GM18499 (cell line): ENCODE results near the gene TREH.

Experiments
- ATAC-seq: cut with Tn5 transposase; IDR thresholded peaks from one replicate; pipeline ENCODE4 v1.9.1; 2021; ENCODE audit warnings: moderate number of reproducible peaks; ENCODE audit not compliant: insufficient read depth, unreplicated experiment

Gene TREH

DNA sequence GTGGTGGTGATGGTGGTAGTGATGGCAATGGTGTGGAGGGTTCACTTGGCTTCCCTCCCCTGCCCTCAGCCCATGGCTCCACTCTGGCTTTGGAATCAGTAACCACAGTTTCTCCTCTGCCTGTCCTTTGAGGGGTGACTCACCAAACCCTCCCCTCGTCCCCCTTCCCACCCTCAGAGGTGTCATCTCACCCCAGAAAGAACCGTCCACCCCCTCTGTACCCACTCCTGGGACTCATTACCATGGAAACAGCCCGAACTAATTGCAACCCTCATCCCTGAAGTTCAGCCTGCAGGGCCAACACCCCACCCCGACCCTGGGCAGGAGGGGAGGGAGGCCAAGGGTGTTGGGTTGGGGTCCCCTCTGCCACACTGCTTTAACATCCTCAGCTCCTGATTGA, 45.5 kb downstream of the TREH start:
- ATAC-seq = no peak

DNA sequence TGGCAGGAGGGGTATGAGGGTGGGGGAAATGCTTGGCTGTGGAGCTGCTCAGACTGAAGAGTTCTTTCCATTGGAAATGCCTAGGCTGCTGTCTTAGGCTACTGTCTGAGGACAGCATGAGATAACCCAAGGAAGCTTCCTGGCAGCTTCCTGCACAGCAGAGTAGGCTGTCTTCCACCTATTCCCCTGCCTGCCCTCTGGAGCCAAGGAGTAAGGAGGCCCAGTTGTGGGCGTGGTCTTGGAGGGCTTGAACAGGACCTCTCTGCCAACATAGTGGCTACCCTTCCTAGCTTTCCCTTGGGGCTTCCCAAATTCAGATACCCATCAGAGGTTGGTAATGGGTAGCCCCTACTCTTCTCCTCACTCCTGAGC, 46.1 kb downstream of the TREH start:
- no peak for ATAC-seq

DNA sequence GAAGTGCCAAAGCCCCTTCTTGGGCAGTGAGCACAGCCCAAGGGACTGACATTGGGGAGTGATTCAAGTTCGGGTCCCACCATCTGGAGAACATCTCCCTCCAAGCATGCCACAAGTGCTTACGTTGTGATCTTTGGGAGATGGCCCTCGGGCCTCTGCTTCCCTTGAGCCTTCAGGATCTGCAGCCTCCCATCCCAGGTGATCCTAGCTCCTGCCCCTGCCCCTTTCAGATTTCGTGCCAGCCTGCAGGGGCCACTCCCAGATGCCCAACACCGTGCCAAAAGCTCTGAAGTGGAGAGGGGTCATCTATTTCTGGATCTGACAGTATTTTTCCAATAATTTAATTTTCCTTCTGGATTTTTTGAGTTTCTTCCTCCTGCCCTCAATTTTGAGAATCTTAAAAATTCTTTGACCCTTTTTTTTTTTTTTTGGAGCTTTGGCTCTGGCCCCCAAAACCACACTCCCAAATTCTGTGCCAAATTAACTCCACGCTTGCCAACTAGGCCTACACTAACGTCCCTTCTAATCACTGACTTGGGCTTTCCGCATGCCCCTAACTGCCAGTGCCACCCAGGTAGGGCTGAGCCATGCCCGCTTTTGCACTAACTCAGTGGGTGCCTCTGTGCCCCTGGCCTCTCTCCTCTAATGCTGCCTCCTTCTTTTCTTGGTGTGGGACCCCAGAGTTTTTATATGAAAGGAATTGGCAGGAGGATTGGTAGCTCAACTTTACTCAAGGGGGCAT, 46.7 kb downstream of the TREH start:
- ATAC-seq = no peak

DNA sequence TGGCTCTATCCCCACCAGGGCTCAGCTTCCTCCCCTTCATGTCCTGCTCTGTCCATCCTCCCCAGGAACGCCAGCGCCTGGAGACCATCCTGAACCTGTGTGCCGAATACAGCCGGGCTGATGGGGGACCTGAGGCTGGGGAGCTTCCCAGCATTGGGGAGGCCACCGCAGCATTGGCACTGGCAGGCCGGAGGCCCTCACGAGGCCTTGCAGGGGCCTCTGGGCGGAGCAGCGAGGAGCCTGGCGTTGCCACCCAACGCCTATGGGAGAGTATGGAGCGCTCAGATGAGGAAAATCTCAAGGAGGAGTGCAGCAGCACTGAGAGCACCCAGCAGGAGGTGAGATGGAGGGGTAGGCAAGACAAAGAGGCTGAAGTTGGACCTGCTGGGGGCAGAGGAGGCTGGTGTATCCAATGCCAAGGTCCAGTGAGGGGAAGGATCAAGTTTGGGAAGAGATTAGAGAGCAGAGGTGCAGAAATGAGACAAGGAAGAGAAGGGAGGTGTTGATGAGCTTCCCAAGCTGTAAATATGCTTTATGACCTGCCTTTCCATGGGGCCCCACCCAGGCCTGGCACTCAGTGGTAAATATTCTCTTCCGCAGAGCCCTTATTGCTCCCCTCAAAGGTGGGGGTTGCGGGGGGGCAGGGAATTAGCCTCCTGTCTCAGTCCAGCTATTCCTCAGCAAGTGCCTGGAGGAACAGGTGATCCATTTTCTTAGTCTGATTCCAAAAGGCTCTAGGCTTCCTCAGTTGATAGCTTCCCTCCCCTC, 48.1 kb downstream of the TREH start:
- ATAC-seq = no peak

DNA sequence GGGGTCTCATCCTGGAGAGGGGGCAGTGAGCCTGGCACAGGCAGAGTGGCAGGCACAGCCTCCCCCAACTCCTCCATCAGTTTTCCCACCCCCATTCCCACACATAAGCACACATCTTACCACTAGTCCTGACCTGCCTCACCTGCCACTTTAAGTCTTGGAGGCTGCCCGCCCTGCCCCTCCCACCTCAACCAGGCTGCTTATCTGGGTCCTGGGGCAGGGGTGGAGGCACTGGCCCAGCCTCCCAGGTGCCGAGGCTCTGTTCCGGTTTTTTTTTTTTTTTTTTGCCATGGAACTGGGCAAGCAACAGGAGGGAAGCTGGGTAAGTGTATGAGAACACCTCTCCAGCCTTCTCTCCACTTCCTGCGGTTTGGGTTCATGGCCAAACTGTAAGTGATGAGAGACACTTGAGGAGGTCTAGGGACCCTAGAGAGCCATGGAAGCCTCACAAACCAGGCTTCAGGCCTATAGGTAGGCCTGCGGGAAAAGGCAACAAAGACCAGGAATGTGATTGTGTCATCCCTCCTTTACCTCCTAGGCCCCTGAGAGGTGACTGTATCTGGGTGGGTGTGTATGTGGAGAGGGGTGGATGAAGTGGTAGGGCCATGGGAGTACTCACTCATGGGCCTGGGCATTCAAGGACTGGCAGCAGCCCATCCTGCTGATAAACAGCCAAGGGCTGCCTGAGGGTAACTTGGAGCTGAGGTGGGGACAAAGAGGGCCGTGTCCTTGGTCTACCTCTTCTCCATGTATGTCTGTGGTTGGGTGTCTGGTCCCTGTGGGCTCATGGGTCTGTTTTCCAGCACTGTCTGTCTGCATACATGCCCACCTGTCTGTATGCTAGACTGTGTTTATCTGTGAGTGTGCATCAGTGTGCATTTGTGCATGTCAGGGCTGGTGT, 49.4 kb downstream of the TREH start:
- no peak for ATAC-seq

DNA sequence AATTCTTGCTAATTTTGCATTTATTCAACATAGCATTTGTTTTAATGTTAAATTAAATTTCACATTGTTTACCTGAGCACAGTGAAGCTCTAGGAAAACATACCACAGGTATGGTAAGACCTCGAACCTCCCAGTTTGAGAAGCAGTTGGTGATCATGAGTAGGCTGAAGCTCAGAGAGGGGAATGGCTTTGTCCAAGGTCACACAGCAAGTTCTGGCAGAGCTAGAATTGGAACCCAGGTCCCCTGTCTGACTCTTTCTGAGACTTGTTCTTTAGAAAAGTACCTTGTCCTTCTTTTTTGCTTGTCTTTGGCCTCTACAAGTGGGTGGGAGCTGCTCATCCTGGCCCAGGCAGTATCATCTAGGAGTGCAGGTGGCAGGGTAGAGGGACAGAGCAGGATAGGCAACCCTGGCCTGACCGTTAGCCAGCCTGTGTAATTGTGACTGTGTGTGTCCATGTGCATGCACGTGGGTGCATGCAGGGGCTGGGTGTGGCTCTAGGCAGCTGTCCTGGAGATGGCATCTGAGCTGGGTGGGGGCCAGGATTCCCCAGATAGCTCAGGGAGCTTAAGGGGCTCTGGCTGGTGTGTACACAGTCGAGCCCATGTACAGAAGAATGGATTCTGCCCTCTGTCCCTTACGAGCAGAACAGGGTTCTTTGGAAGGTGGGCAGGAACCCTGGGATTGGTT, 50.4 kb downstream of the TREH start:
- no peak for ATAC-seq

DNA sequence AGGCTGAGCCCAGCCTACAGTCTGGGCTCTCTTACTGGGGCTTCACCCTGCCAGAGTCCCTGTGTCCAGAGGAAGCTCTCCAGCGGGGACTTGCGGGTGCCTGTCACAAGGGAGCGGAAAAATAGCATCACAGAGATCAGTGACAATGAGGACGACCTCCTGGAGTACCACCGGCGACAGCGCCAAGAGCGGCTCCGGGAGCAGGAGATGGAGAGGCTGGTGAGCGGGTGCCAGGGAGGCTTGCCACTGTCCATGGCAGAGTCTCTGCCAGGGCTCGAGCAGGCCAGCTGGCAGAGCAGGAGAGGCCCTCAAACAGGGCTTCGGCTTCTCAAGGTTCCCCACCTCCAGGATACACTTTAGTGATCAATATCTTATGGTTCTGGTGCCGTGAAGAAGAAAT, 51.0 kb downstream of the TREH start:
- ATAC-seq = no peak

DNA sequence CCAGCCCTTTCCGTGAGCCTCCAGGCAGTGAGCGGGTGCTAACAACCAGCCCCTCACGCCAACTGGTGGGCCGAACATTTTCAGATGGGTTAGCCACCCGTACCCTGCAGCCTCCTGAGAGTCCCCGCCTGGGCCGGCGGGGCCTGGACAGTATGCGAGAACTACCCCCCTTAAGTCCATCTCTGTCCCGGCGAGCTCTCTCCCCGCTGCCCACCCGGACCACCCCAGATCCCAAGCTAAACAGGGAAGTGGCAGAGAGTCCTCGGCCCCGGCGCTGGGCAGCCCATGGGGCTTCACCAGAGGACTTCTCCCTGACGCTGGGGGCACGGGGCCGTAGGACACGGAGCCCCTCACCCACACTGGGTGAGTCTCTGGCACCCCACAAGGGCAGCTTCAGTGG, 51.4 kb downstream of the TREH start:
- no peak for ATAC-seq

DNA sequence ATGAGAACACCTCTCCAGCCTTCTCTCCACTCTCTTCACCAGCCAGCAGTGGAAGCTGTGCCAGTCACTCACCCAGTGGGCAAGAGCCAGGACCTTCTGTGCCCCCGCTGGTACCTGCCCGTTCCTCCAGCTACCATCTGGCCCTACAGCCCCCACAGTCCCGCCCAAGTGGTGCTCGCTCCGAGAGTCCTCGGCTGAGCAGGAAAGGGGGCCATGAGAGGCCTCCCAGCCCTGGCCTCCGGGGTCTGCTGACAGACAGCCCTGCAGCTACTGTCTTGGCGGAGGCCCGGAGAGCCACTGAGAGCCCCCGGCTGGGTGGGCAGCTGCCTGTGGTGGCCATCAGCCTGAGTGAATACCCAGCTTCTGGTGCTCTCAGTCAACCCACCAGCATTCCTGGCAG, 51.9 kb downstream of the TREH start:
- ATAC-seq = no peak

DNA sequence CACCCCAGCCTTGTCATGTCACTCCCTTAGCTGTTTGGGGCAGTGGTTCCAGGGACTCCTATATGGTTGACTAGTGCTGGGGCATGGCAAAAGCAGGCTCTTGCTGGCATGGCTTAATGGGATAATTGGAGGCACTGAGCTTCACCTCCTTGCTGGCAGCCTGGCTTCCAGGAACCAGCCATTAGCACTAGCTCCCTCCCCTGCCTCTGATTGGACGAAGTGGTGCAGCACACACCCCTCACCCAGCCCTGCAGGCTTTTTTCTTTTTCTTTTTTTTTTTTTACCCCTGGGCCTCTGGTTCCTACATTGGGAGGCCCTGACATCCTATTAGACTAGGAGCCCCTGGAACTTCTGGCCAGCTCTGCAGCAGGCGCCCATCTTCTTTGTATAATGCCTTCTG, 53.5 kb downstream of the TREH start:
- ATAC-seq = no peak

DNA sequence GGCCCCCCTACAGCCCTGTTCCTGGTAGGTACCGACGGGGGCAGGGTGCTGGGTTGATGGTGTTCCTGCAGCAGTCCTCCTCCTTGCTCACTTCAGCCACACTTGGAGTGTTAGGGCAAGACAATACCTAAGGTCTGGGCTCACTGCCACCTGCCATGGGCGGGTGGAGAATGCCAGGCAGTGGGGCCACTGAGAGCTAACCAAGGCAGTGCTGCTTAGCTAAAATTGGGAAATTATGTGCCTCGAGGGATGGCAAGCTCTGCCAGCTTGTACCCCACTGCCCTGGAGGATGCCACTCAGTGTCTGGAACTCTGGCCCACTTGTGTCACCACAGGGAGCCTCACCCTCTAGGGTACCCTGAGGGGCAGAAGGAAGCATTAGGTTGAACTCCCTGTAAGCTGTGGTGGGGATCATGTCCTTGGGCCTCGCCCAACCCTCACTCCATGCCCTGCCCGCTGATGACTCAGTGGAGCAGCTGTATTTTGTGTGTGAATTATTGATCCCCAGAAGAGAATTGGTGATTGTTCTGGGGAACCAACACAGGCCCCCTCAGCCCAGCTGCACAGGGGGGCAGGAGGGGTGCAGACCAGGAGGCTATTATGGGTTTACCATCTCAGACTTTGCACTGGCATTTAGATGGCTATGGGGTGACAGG, 54.3 kb downstream of the TREH start:
- ATAC-seq = no peak

DNA sequence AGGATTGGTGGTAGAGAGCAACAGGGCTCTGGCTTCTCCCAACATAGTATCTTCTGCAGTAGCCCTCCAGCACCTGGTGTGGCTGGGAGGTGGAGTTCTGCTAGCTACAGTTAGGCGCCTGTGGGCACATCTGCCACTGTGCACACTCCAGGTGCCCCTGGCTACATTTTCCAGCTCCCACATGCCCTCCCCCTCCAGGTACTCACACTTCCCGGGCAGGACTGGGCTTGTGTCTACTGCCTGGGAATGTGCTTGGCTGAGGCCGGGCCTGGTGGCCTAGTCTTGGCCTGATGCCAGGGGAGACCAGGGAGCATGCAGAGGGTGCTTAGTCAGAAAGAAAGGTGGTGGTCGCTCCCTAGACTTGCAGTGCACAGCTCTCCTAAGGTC, 56.2 kb downstream of the TREH start:
- ATAC-seq = no peak

DNA sequence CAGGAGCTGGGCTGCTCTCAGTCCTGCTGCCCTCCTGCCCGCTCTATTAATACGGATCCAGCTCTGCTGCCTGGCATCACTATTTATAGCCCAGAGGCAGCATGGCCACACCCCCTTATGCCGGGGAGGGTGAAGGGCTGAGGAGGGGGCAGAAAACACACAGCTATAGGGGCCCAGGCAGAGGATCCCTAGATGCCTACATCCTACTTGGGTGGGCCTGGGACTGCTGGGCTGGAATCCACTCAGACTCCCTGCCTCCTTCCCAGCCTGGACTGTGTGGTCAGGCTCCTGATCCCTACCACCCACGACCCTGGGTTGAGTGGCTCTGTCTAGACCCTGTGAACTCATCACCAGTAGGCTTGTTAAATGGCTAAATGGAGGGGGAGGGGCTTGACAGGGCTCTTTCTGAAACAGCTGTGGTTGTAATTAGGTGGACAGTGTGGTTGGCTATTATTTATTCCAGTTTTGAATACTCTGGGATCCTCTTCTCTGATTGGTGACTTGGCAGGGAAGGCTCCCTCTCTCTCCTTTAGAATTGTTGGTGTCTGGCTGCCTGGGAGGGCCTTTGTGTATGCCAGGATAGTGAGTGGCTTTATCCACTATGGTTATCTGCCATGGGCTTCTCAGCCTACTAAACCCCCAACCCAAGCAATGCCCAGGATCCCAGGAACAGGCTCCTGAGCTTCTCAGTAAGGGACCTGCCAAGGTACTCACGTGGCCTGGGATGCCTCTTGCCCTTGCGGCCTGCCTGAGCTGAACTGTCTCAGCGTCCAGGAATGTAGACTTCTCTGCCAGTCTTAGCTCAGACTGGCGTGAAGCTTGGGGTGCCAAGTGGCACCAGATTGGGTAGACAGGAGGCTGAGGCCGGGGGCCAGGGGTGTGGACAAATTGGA, 56.8 kb downstream of the TREH start:
- no peak for ATAC-seq

DNA sequence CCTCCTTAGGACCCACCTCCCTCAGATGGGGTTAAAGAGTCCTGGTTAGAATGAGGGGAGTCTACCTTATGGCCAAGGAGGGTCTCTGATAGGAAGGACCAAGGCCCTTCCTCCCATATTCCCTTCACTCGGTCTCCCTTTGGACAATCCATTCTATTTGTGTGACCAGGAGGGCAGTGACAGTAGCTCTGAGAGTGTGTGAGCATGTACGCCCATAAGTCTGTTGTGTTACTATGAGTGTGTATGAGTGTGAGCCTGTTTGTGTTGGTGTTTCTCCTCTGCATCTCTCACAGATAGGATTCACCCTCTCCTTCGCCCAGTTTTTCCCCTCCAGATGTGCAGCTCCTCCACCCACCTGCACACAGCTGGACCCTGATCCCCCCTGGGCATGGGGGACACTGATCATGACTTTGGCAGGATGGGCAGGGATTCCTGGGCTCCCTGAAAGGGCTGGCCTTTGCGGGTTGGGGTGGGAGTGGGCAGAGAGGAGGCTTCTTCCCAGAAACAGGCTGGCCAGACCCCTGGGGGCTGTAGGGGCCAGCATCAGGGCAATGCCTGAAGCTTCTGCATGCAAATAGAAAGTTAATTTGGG, 57.6 kb downstream of the TREH start:
- no peak for ATAC-seq

DNA sequence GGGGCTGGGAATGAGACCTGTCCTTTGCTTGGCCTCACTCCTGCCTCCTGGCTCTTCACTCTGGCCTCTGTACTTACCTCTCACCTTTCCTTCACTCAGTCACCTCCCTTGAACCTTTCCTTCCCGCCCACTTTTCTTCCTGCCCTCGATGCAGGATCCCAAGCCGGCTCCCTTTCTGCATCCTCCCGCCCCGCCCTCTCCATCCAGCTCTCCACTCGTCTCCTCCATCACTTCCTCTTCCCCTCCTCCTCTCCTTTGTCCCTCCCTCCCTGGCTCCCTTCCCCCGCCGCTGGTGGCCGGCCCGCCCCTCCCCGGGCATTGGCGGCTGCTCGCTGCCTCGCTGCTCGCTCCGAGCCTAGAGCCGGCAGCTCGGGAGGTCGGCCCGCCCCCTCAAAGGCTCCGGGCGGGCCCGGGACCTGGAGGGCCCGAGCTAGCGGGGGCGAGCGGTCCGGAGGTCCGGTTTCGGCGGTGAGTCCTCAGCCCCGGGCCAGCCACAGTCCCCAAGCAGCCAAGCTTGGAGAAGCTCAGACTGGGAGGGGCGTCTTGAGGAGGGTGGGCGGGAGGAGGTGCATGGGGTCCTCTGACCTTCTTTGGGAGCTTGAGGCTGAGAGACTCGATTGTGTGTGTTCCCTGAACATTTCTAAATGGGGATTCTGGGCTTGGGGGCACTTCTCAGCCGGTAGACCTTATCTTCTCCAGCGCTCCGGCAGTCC, 58.2 kb downstream of the TREH start:
- no peak for ATAC-seq

DNA sequence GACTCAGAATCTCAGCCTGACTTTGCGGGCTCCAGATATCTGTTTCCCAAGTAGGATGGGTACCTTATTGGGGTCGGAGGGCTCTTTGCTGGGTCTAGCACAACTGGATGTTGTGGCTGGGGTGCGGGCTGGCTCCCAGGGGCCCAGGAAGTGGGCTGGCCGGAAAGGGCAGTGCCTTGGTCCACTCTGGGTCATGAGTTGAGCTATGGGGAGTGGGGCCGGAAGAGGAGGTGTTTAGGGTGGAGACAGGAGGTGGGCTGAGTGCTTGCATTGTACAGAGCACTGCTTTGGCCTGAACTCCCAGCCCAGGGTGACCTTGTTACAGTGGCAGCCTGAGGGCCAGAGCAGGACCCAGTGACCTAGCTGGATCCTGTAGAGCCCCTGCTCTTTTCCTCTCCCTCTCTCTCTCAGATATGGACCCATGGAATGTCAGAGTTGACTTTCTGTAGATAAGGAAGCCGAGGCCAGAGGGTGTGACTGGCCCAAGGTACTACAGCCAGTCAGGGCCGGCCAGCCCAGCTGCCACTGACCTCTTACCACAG, 58.9 kb downstream of the TREH start:
- ATAC-seq = no peak

DNA sequence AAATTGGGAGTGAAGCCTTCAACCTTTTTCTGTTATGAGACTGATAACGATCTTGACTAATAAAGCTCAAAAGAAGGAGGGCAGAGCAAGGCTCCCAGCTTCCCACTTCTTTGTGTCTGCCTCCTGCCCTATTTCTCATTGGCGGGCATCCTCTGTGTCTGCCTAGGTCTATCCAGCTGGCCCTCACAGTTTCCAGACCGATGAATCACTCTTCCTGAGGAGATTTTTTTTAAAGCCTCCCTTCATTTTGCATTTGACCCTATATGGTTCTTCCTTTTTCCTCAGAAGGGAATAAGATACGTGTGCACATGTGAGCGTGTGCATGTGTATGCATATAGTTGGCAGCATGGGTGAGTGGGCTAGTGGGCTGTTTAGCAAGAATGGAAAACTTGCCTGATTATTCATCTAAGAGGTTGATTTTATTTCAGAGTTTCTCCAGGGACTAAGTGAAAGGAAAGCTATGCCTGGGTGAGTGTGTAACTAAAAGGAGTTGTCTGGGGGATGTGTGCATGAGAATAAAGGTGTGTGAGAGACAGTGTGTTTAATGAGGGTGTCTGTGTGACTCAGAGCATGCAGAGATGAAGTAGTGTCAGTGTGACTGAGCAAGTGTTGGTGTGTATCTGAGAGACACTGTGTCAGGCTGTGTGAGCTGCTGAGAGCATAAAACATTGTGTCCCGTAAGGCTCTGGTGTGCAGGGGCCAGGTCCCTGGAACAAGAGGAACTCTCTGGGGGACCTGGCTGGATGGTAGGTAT, 59.8 kb downstream of the TREH start:
- no peak for ATAC-seq
